Measurements from ENCODE around the gene ENOPH1.

Gene ENOPH1

DNA sequence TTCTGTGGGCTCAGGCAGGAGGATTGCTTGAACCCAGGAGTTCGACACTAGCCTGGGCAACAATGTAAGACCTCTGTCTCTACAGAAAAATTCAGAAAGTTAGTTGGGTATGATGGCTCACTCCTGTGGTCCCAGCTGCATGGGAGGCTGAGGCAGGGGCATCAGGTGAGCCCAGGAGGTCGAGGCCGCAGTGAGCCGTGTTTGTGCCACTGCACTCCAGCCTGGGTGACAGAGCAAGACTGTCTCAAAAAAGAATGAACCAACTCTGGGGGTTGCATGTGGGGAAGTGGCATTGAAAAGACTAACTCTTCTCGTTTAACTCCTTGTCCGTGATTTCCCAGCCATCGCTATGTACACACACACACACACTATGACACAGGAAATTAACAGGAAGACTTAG lies 26.9 kb downstream of the ENOPH1 start:
- H3K4me1 ChIP-seq (ENCODE audit: insufficient read depth, low read length, poor library complexity, severe bottlenecking) = no peaks in the 10 kb centered on the region
- TF ChIP-seq EZH2phosphoT487 (IDR thresholded peaks at IDR 0.05; ENCODE audit: borderline replicate concordance) = no peak
- TF ChIP-seq, protein P1, sequence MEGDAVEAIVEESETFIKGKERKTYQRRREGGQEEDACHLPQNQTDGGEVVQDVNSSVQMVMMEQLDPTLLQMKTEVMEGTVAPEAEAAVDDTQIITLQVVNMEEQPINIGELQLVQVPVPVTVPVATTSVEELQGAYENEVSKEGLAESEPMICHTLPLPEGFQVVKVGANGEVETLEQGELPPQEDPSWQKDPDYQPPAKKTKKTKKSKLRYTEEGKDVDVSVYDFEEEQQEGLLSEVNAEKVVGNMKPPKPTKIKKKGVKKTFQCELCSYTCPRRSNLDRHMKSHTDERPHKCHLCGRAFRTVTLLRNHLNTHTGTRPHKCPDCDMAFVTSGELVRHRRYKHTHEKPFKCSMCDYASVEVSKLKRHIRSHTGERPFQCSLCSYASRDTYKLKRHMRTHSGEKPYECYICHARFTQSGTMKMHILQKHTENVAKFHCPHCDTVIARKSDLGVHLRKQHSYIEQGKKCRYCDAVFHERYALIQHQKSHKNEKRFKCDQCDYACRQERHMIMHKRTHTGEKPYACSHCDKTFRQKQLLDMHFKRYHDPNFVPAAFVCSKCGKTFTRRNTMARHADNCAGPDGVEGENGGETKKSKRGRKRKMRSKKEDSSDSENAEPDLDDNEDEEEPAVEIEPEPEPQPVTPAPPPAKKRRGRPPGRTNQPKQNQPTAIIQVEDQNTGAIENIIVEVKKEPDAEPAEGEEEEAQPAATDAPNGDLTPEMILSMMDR (conservative IDR thresholded peaks at IDR 0.05; ENCODE audit: low read length) = no peak
- no peaks in the 10 kb centered on the region; the same call in 1 of the 2 replicates for H3K79me2 ChIP-seq (ENCODE audit: insufficient read depth, low read length)
- H3K9ac ChIP-seq (ENCODE audit: low read depth, low read length, poor library complexity, severe bottlenecking) = no peak overlapping the region
- H3K27me3 ChIP-seq (ENCODE audit: insufficient read depth, low read length, poor library complexity, severe bottlenecking) = no peaks in the 10 kb centered on the region
- H4K20me1 ChIP-seq (ENCODE audit: insufficient read depth, low read length, poor library complexity, severe bottlenecking) = no peaks in the 10 kb centered on the region
- H2AFZ ChIP-seq (ENCODE audit: low read length) = no peak overlapping the region
- H3K9me3 ChIP-seq (ENCODE audit: insufficient read depth, low read depth, low read length) = no peaks in the 10 kb centered on the region
- no peak overlapping the region for H3K4me2 ChIP-seq (ENCODE audit: low read depth, low read length, poor library complexity, severe bottlenecking)
- no peaks in the 10 kb centered on the region for H3K9me2 ChIP-seq (replicated peaks; ENCODE audit: low read depth, low read length)
- H3K36me3 ChIP-seq (ENCODE audit: insufficient read depth, low read length) = peaks cover 91% of the 10 kb centered on the region
- H3K4me3 ChIP-seq (ENCODE audit: low read length, poor library complexity, severe bottlenecking) = no peak overlapping the region
- H3F3A ChIP-seq (ENCODE audit: low read depth) = no peaks in the 10 kb centered on the region; the same call in 1 of the 2 replicates

DNA sequence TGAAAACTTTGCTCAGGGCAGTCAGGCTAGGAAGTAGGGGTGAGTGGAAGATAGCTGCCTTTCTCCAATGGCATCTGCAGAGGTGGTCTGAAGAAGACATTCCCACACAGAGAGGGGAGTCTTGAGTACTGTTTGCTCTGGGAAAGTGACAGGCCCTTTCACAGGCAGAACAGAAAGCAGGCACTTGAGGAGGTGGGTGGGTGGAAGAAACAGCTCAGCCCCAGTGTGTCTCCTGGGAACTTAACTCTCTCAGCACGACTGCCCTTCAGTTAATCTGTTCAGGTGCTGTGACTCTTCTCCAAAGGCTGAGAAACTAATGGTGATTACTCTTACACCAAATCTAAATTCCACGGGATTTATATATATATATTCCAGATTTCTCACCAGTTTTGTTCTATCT lies 28.3 kb downstream of the ENOPH1 start:
- Histone ChIP-seq H3K9me3 (ENCODE audit: insufficient read depth, low read depth, low read length) (no peaks in the 10 kb centered on the region), H4K20me1 (ENCODE audit: insufficient read depth, low read length, poor library complexity, severe bottlenecking) (no peaks in the 10 kb centered on the region), H3F3A (ENCODE audit: low read depth) (no peaks in the 10 kb centered on the region; the same call in 1 of the 2 replicates), H3K4me1 (ENCODE audit: insufficient read depth, low read length, poor library complexity, severe bottlenecking) (no peaks in the 10 kb centered on the region), H3K9ac (ENCODE audit: low read depth, low read length, poor library complexity, severe bottlenecking) (no peak overlapping the region), H3K4me2 (ENCODE audit: low read depth, low read length, poor library complexity, severe bottlenecking) (no peak overlapping the region), H3K36me3 (ENCODE audit: insufficient read depth, low read length) (peaks cover 89% of the 10 kb centered on the region), H3K79me2 (ENCODE audit: insufficient read depth, low read length) (no peaks in the 10 kb centered on the region; the same call in 1 of the 2 replicates), H2AFZ (ENCODE audit: low read length) (no peak overlapping the region), H3K4me3 (ENCODE audit: low read length, poor library complexity, severe bottlenecking) (no peak overlapping the region), H3K9me2 (replicated peaks; ENCODE audit: low read depth, low read length) (no peaks in the 10 kb centered on the region), H3K27me3 (ENCODE audit: insufficient read depth, low read length, poor library complexity, severe bottlenecking) (no peaks in the 10 kb centered on the region)
- no peak for TF ChIP-seq EZH2phosphoT487 (IDR thresholded peaks at IDR 0.05; ENCODE audit: borderline replicate concordance)
- TF ChIP-seq, protein P1 (conservative IDR thresholded peaks at IDR 0.05; ENCODE audit: low read length) = no peak

DNA sequence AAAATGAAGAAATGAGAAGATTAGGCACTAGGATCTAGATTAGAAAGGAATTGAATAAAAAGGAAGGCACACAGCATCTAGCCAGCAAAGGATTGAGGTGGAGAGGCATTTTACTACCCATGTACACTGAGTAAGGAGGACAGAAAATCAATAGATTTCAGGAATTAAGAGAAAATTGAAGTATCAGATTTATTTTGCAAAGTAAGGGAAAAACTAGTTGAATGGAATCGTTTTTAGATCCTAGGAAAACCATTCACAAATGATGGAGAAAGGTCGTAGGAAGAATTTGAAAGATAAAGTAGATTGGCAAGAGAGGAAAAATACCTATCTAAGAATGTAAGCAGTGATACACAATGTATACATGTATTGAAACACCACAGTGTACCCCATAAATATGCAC lies 31.3 kb downstream of the ENOPH1 start:
- Histone ChIP-seq H4K20me1 (ENCODE audit: insufficient read depth, low read length, poor library complexity, severe bottlenecking) (no peaks in the 10 kb centered on the region), H3K9me2 (replicated peaks; ENCODE audit: low read depth, low read length) (no peaks in the 10 kb centered on the region), H3K27me3 (ENCODE audit: insufficient read depth, low read length, poor library complexity, severe bottlenecking) (no peaks in the 10 kb centered on the region), H3K36me3 (ENCODE audit: insufficient read depth, low read length) (peaks cover 65% of the 10 kb centered on the region), H3K9me3 (ENCODE audit: insufficient read depth, low read depth, low read length) (no peaks in the 10 kb centered on the region), H3K4me1 (ENCODE audit: insufficient read depth, low read length, poor library complexity, severe bottlenecking) (no peaks in the 10 kb centered on the region), H3K4me3 (ENCODE audit: low read length, poor library complexity, severe bottlenecking) (no peak overlapping the region), H3K9ac (ENCODE audit: low read depth, low read length, poor library complexity, severe bottlenecking) (no peak overlapping the region), H3F3A (ENCODE audit: low read depth) (no peaks in the 10 kb centered on the region; the same call in 1 of the 2 replicates), H2AFZ (ENCODE audit: low read length) (no peak overlapping the region), H3K4me2 (ENCODE audit: low read depth, low read length, poor library complexity, severe bottlenecking) (no peak overlapping the region), H3K79me2 (ENCODE audit: insufficient read depth, low read length) (no peaks in the 10 kb centered on the region)
- no peak for TF ChIP-seq EZH2phosphoT487 (IDR thresholded peaks at IDR 0.05; ENCODE audit: borderline replicate concordance)
- TF ChIP-seq, protein P1 (conservative IDR thresholded peaks at IDR 0.05; ENCODE audit: low read length) = no peak

Data from Loucy (cell line).